Esophagus (tissue), 2 donors: ENCODE data around the gene RNF208. TPM values are rescaled to one million over a fixed set of nuclear protein-coding genes. Genes with fewer than 3 reads are reported as not detected.

Experiments
- H3K27ac ChIP-seq, 2 donors: one replicate each; pipeline ENCODE4 v1.5.1; 2013; ENCODE audit warnings: low read depth in 2 of 2, mild to moderate bottlenecking in 2 of 2, inconsistent platforms in 1 of 2, low read length in 1 of 2, moderate library complexity in 1 of 2
- H3K27me3 ChIP-seq, 2 donors: one replicate each; pipeline ENCODE4 v1.6.1; 2013; ENCODE audit warnings: low read length in 2 of 2, control low read depth in 1 of 2, mild to moderate bottlenecking in 1 of 2; ENCODE audit not compliant: insufficient read depth in 2 of 2, control insufficient read depth in 1 of 2
- H3K36me3 ChIP-seq, 2 donors: one replicate each; pipeline ENCODE4 v1.6.1; 2013; ENCODE audit warnings: low read length in 1 of 2; ENCODE audit not compliant: control insufficient read depth in 2 of 2, insufficient read depth in 2 of 2
- H3K4me1 ChIP-seq, 2 donors: one replicate each; pipeline ENCODE4 v1.6.1; 2013; ENCODE audit warnings: low read length in 1 of 2; ENCODE audit not compliant: control insufficient read depth in 2 of 2, insufficient read depth in 2 of 2
- H3K4me3 ChIP-seq, 2 donors: one replicate each; pipeline ENCODE4 v1.5.1; 2013; ENCODE audit warnings: low read length in 2 of 2, mild to moderate bottlenecking in 2 of 2, low read depth in 1 of 2, moderate library complexity in 1 of 2
- H3K9me3 ChIP-seq, 2 donors: one replicate each; pipeline ENCODE4 v1.6.1; 2013; ENCODE audit warnings: mild to moderate bottlenecking in 2 of 2, low read depth in 1 of 2, low read length in 1 of 2, moderate library complexity in 1 of 2; ENCODE audit not compliant: control insufficient read depth in 2 of 2, insufficient read depth in 1 of 2
- WGBS, 2 donors: extraction: QIAGEN DNeasy Blood & Tissue Kit; methylation state at CpG; one replicate each; pipeline ENCODE4 v1.1.7; 2013; 5-methylcytosine and 5-hydroxymethylcytosine counted together
- polyA plus RNA-seq, 2 donors: library from polyadenylated mRNA; stranded (reverse); fragments of 200-250 nt; gene quantifications; one replicate each; pipeline ENCODE4 v1.2.3, GENCODE V29; 2013
- donor health status: healthy with polysubstance abuse.
- donor health status: Bipolar disorder and iron deficiency.

Gene RNF208
- polyA plus RNA-seq, 2 donors = 13.3 to 28.5 TPM

DNA sequence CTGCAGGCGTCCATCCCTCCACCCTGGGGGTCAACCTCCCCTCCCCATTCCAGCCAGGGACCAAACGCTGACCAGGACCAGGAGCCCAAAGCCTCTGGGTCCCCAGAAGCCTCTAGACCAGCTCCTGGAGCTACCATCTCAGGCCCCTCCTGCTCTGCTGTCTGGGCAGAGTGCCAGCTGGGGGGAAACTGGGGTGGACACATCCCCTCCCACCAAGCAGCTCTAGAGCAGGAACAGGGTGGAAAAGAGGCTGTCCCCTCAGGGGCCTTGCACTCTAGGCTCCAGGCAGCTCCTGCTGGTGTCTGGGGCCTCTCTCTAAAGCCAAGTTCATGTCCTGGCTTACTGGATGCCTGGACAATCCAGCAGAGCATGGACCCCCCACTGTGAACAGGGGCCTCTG, 29.2 kb downstream of the RNF208 start:
- 72 to 93% methylated on average over 2 of the region's 2 CpGs for WGBS, 2 donors
- H3K27me3 ChIP-seq = no peaks in the 10 kb centered on the region
- peaks cover 17 to 50% of the 10 kb centered on the region in 2 donors for H3K4me1 ChIP-seq
- no peak overlapping the region for H3K27ac ChIP-seq
- H3K36me3 ChIP-seq = peaks cover 3 to 26% of the 10 kb centered on the region in 2 donors
- H3K9me3 ChIP-seq = no peaks in the 10 kb centered on the region
- no peak overlapping the region for H3K4me3 ChIP-seq

DNA sequence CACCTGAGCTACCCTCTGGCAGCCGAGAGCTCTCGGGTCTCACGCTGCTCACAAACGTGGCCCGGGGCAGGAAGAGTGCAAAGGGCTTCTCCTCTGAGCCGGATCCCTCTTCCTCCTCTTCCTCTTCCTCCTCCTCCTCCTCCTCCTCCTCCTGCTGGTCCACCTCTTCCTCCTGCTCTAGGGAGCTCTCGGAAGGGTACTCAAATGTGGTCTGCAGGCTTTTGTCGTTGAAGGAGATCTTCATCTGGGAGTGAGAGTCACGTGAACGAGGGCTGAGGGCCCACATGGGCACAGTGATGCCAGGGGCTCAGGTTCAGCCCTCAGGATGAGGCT, 29.6 kb downstream of the RNF208 start:
- H3K27me3 ChIP-seq = no peaks in the 10 kb centered on the region
- H3K36me3 ChIP-seq = peaks cover 3 to 26% of the 10 kb centered on the region in 2 donors
- H3K27ac ChIP-seq = no peak overlapping the region
- peaks cover 16 to 48% of the 10 kb centered on the region in 2 donors for H3K4me1 ChIP-seq
- 80 to 84% methylated on average over 10 of the region's 10 CpGs for WGBS, 2 donors
- no peak overlapping the region for H3K4me3 ChIP-seq
- no peaks in the 10 kb centered on the region for H3K9me3 ChIP-seq

DNA sequence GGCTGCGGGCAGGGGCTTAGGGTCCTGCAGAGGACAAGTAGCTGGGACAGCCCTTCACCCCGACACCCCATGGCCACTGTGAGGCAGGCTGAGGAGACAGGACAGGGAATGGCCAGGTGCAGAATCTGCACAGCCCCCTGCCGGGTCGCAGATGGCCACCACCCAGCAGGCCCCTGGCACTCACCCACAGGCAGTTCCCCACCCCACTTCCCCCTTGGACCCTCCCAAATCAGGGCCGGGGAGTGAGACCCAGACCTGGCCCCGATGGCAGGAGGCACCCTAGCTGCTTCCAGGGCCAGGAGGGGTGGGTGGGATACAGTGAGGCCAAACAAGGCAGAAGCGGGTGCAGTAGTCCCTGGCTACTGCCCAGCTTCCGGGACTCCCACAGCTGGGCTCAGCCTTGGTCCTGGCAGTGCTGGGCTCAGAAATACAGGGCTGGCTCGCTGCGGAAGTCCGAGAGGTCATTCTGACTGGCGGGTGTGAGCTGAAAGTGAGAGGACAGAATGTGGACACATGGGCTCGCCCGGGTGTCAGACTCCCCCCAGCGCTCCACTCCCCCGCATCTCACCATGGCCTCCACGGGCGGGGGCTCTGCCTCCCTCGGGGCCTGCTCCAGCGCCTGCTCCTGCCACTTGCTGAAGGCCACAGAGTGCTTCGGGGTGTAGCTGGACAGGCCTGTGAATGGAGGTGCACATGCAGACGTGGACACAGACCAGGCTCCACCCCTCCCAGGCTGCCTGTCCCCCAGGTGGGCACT, 30.2 kb downstream of the RNF208 start:
- 84% methylated on average over 20 to 22 of the region's 22 CpGs for WGBS, 2 donors
- no peaks in the 10 kb centered on the region for H3K27me3 ChIP-seq
- peaks cover 20 to 51% of the 10 kb centered on the region in 2 donors for H3K4me1 ChIP-seq
- peak overlapping the region in 1 of 2 donors; percentile 34 for H3K27ac ChIP-seq
- no peaks in the 10 kb centered on the region for H3K9me3 ChIP-seq
- peaks cover 3 to 28% of the 10 kb centered on the region in 2 donors for H3K36me3 ChIP-seq
- no peak overlapping the region for H3K4me3 ChIP-seq

DNA sequence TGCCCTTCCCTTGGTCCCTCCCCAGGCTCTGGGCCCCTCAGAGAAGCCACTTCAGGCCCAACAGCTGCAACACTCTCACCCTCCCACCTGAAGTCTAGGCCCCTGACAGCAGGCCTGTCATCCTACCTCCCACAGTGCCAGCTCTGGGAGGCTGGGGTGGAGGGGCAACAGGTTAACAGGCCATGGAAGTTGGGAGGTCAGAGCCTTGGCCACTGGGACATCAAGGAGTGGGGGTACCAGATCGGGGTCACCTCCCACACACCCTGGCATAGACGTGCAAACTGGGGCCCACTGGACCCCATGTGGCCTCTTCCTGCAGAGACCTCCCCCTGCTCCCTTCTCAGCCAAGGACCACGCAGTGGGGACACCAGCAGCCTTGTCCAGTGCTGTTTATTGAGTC, 30.8 kb downstream of the RNF208 start:
- WGBS, 2 donors = 66 to 74% methylated on average over 3 of the region's 3 CpGs

DNA sequence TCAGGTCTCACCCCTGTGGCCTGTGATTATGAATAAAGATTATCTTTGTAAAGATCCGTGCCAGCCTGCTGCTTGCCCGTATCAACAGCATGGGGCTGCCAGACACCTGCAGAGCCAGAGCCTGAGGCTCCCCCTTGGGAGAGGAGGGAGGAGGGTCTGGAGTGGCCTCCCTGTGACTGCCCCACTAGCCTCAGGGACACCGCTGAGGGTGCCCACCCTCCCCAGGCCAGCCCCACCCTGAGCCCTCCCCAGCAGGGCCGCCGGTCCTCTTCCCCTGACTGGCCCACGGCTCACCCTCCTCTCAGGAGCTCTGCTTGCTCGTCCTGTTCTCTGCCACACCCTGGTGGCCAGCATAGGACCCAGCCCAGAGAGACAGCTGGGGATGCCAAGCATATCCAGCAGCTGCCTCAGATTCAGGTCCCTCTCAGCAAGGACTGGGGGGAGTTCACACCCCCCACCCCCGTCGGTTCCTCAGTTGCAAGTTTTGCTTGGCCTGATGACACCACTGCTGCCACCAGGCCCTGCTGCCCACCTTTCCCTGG, 31.7 kb downstream of the RNF208 start:
- Histone ChIP-seq H3K27me3 (no peaks in the 10 kb centered on the region), H3K4me1 (peaks cover 22 to 51% of the 10 kb centered on the region in 2 donors), H3K36me3 (peaks cover 3 to 40% of the 10 kb centered on the region in 2 donors), H3K4me3 (peak overlapping the region; percentile 90 to 95), H3K9me3 (no peaks in the 10 kb centered on the region), H3K27ac (peak overlapping the region; percentile 99)
- 61 to 66% methylated on average over 6 to 9 of the region's 9 CpGs for WGBS, 2 donors

More for the DNA sequence above, 30.8 kb downstream of the RNF208 start:
- Histone ChIP-seq H3K27ac (peak overlapping the region in 1 of 2 donors; percentile 34), H3K27me3 (no peaks in the 10 kb centered on the region), H3K9me3 (no peaks in the 10 kb centered on the region), H3K4me1 (peaks cover 19 to 54% of the 10 kb centered on the region in 2 donors), H3K36me3 (peaks cover 3 to 31% of the 10 kb centered on the region in 2 donors), H3K4me3 (no peak overlapping the region)

DNA sequence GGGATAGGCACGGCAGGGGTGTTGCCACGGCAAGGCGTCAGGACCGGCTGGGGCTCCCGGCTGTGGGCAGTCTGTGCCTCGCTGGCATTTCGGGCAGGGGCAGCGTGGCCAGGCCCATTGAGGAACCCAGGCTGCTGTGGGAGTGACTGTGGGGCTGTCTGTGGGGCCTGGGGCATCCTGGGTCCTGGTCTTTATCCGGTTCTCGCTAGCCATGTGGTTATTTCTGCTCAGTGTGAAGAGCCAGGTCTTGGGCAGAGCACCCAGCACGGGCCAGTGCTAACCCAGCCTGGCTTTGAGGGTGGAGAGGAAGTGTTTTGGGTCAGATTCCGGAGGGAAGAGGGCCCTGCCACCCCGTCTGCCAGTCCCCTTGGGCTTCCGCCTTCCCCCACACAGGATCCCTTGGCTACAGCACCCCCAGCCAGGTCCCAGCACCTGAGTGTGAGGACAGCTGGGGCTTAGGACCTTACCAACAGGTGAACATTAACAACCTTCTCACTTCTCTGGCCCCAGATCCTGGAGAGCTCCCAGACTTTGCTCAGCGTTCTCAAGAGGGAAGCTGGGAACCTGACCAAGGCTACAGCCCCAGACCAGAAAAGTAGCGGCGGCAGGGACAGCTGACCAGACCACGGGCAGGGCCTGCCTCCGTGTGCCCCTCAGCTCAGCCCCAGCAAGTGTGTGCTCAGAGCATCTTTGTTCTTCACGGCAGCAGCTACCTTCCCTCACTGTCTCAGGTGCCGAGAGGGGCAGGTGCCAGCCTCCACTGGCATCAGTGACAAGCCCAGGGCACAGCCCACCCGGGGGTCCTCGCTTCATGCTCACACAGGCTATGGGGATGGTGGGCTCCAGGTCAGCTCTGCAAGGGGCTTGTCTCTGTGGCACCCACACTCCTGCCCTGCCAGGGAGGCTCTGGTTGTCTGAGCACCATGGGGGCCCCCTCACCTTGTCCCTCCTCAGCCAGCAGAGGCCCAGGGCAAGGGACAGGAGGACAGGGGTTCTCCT, 32.4 kb downstream of the RNF208 start:
- Histone ChIP-seq H3K27ac (peak overlapping the region; percentile 99), H3K36me3 (peaks cover 4 to 47% of the 10 kb centered on the region in 2 donors), H3K9me3 (no peaks in the 10 kb centered on the region), H3K4me3 (peak overlapping the region; percentile 90 to 95), H3K4me1 (peaks cover 20 to 45% of the 10 kb centered on the region in 2 donors), H3K27me3 (no peaks in the 10 kb centered on the region)
- 27 to 32% methylated on average over 23 of the region's 23 CpGs for WGBS, 2 donors

DNA sequence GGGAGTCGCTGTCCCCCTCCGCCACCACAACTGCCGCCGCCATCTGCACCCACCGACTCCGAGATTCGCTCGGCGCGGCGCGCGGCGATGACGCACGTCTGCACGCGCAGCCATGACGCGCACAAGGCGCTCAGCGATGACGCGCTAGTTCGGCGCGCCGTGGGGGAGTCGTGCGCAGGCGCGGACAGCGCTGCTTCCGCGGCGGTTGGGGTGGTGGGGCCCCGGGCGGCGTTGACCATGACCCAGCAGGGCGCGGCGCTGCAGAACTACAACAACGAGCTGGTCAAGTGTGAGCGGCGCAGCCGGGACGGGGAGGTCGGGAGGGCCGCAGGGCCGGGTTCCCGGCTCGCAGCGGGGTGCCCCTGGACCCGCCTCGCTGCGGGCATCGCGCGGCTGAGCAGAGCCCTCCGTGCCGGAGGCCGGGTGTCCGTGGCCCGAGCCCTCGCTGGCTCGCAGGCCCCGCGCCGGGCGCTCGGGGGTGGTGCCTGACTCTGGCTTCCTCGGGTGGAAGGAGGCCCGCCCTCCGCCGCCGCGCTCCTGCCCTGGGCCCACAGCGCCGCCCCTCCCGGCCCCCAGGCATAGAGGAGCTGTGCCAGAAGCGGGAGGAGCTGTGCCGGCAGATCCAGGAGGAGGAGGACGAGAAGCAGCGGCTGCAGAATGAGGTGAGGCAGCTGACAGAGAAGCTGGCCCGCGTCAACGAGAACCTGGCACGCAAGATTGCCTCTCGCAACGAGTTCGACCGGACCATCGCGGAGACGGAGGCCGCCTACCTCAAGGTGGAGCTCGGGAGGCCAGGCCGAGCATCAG, 33.3 kb downstream of the RNF208 start, which contains the start of the genes ANAPC2 and SSNA1:
ANAPC2 (minus strand) TSS at position 71 of the 807 bp plus-strand sequence; CDS start at position 43, 28 bp downstream.
SSNA1 (plus strand) TSS at position 187 of the 807 bp plus-strand sequence; CDS start at position 238, 51 bp downstream.
- H3K36me3 ChIP-seq = peaks cover 8 to 56% of the 10 kb centered on the region in 2 donors
- H3K4me3 ChIP-seq = peak within 1 kb of the TSS; percentile 90 to 95
- H3K27ac ChIP-seq = peak within 1 kb of the TSS; percentile 99
- peaks cover 20 to 38% of the 10 kb centered on the region in 2 donors for H3K4me1 ChIP-seq
- WGBS, 2 donors = 0% methylated on average over 85 to 98 of the region's 98 CpGs
- H3K9me3 ChIP-seq = no peaks in the 10 kb centered on the region
- no peaks in the 10 kb centered on the region for H3K27me3 ChIP-seq

DNA sequence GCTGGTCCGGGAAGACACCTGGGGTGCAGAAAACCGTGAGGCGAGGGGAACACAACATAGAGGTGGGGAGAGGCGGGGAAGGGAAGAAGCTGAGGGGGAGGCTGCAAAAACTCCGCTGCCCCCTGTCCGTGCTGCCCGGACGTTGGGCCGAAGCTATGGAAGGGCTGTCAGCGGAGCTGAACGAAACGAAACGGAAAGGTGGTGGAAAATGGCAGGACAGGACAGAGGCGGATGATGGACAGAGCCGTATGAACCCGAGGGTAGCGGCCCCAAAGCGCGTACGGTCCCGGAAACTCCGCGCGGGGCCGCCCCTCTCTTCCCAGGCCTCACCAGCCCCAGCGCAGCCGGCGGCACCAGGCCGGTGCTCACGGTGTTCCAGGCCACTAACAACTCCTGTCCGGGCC, 34.0 kb downstream of the RNF208 start:
- Histone ChIP-seq H3K27ac (peak overlapping the region; percentile 99), H3K9me3 (no peaks in the 10 kb centered on the region), H3K4me3 (peak overlapping the region; percentile 90 to 95), H3K27me3 (no peaks in the 10 kb centered on the region), H3K4me1 (peaks cover 20 to 38% of the 10 kb centered on the region in 2 donors), H3K36me3 (peaks cover 11 to 62% of the 10 kb centered on the region in 2 donors)
- 0 to 1% methylated on average over 26 to 31 of the region's 31 CpGs for WGBS, 2 donors
